Measurements from ENCODE around the gene BBX.

DNA sequence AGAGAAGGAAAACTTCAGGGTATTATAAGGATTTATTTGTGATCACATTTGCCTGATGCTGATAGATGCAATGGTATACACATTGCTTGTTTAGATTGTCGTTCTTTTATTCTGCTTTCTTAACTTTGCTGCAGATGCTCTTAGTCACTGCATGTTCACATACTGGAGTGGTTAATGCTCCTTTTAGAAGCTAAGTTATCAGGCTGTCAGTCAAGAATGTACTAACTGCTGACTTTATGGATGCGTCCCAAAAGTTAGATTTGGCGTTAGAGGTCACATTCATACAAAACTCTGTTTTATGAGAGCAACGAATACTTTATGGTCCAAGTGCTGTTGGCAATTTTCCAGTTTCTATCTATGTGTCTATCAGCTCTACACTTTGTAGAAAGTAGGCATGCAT is 160.7 kb downstream of the BBX start:
- no peak for TF ChIP-seq CSDC2 (CRISPR knock-in tag; IDR thresholded peaks at IDR 0.05)
- TF ChIP-seq, protein P1, sequence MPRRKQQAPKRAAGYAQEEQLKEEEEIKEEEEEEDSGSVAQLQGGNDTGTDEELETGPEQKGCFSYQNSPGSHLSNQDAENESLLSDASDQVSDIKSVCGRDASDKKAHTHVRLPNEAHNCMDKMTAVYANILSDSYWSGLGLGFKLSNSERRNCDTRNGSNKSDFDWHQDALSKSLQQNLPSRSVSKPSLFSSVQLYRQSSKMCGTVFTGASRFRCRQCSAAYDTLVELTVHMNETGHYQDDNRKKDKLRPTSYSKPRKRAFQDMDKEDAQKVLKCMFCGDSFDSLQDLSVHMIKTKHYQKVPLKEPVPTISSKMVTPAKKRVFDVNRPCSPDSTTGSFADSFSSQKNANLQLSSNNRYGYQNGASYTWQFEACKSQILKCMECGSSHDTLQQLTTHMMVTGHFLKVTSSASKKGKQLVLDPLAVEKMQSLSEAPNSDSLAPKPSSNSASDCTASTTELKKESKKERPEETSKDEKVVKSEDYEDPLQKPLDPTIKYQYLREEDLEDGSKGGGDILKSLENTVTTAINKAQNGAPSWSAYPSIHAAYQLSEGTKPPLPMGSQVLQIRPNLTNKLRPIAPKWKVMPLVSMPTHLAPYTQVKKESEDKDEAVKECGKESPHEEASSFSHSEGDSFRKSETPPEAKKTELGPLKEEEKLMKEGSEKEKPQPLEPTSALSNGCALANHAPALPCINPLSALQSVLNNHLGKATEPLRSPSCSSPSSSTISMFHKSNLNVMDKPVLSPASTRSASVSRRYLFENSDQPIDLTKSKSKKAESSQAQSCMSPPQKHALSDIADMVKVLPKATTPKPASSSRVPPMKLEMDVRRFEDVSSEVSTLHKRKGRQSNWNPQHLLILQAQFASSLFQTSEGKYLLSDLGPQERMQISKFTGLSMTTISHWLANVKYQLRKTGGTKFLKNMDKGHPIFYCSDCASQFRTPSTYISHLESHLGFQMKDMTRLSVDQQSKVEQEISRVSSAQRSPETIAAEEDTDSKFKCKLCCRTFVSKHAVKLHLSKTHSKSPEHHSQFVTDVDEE (CRISPR knock-in tag; IDR thresholded peaks at IDR 0.05) = no peak
- TF ChIP-seq, protein P2, sequence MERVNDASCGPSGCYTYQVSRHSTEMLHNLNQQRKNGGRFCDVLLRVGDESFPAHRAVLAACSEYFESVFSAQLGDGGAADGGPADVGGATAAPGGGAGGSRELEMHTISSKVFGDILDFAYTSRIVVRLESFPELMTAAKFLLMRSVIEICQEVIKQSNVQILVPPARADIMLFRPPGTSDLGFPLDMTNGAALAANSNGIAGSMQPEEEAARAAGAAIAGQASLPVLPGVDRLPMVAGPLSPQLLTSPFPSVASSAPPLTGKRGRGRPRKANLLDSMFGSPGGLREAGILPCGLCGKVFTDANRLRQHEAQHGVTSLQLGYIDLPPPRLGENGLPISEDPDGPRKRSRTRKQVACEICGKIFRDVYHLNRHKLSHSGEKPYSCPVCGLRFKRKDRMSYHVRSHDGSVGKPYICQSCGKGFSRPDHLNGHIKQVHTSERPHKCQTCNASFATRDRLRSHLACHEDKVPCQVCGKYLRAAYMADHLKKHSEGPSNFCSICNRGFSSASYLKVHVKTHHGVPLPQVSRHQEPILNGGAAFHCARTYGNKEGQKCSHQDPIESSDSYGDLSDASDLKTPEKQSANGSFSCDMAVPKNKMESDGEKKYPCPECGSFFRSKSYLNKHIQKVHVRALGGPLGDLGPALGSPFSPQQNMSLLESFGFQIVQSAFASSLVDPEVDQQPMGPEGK (CRISPR knock-in tag; IDR thresholded peaks at IDR 0.05; ENCODE audit: borderline replicate concordance) = no peak
- TF ChIP-seq ZC3H10 (CRISPR knock-in tag; IDR thresholded peaks at IDR 0.05) = no peak
- TF ChIP-seq, protein P3, sequence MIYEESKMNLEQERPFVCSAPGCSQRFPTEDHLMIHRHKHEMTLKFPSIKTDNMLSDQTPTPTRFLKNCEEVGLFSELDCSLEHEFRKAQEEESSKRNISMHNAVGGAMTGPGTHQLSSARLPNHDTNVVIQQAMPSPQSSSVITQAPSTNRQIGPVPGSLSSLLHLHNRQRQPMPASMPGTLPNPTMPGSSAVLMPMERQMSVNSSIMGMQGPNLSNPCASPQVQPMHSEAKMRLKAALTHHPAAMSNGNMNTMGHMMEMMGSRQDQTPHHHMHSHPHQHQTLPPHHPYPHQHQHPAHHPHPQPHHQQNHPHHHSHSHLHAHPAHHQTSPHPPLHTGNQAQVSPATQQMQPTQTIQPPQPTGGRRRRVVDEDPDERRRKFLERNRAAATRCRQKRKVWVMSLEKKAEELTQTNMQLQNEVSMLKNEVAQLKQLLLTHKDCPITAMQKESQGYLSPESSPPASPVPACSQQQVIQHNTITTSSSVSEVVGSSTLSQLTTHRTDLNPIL (CRISPR knock-in tag; IDR thresholded peaks at IDR 0.05; ENCODE audit: low read depth) = no peak
- TF ChIP-seq ZFP3 (CRISPR knock-in tag; IDR thresholded peaks at IDR 0.05) = no peak
- TF ChIP-seq RARB (CRISPR knock-in tag; IDR thresholded peaks at IDR 0.05) = no peak
- TF ChIP-seq ZNF565 (CRISPR knock-in tag; conservative IDR thresholded peaks at IDR 0.05; ENCODE audit: low read depth) = no peak

Data from SK-N-SH treated with all-trans-retinoic acid at 6 μM for 48 hours (cell line).